Measurements from ENCODE around the gene ST3GAL2.
"Not testable (repeated sequence)": the region's sequence is repeated elsewhere in the genome, so short reads cannot be mapped to it uniquely, and the experiment has no call there.

ST3GAL2 gene

DNA sequence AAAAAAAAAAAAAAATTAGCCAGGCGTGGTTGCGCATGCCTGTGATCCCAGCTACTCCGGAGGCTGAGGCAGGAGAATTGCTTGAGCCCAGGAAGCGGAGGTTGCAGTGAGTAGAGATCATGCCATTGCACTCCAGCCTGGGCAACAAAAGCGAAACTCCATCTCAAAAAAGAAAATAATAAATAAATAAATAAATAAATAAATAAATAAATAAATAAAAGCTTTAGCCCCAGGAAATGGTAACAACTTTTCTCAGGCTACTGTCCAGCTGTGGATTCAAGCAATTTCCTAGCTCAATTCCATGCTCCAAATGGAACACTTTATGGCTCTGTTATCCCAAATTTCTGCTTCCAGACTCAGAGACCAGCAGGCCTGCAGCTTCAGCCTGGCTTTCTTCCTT lies 25.3 kb downstream of the ST3GAL2 start:
- not testable (repeated sequence) for DNase-seq

- DNase-seq: no peak
Measured at GRCh38 chr16:70412385-70412784, 26.5 kb downstream of the ST3GAL2 start.

GRCh38 chr16:70410734-70411133 lies 28.2 kb downstream of the ST3GAL2 start:
- no peak for DNase-seq

GRCh38 chr16:70407811-70408274 lies 31.1 kb downstream of the ST3GAL2 start:
- DNase-seq: no peak

DNA sequence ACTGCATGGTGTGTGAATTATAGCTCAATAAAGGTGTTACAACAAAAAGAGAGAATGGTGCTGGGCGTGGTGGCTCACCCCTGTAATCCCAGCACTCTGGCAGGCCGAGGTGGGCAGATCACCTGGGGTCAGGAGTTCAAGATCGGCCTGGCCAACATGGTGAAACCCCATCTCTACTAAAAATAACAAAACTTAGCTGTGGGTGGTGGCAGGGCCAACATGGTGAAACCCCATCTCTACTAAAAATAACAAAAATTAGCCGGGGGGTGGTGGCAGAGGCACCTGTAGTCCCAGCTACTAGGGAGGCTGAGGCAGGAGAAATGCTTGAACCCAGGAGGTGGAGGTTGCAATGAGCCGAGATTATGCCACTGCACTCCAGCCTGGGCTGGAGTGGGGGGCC lies 32.8 kb downstream of the ST3GAL2 start:
- not testable (repeated sequence) for DNase-seq

- no peak for DNase-seq
Measured at GRCh38 chr16:70402916-70403659, 35.8 kb downstream of the ST3GAL2 start.

DNA sequence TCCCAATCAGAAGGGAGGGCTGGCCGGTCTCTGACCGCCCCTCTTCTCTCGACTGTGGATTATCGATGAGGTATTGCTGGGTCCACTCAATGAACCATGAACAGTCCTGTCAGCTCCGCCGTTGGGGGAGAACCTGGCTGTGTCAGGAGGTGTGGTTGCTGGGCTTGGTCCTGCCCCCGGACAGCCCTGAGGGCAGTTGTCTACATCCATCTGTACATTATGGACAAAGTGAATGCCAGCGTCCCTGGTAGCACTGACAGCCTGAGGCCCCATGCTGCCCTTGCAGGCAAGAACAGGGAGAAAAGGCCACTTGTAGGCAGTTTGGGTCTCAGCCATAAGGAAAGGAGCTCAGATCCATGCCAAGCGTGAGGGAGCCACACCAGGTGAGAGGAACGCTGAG lies 38.9 kb downstream of the ST3GAL2 start:
- no peak for DNase-seq

- no peak for DNase-seq
Measured at GRCh38 chr16:70399381-70399780, 39.5 kb downstream of the ST3GAL2 start.

- no peak for DNase-seq
Measured at GRCh38 chr16:70398177-70398743, 40.6 kb downstream of the ST3GAL2 start.

GRCh38 chr16:70396246-70396904 lies 42.5 kb downstream of the ST3GAL2 start:
- no peak for DNase-seq

GRCh38 chr16:70395345-70395901 lies 43.5 kb downstream of the ST3GAL2 start:
- peak in 3 of 4 experiments; percentile 27 to 54 (median 33) for DNase-seq

DNA sequence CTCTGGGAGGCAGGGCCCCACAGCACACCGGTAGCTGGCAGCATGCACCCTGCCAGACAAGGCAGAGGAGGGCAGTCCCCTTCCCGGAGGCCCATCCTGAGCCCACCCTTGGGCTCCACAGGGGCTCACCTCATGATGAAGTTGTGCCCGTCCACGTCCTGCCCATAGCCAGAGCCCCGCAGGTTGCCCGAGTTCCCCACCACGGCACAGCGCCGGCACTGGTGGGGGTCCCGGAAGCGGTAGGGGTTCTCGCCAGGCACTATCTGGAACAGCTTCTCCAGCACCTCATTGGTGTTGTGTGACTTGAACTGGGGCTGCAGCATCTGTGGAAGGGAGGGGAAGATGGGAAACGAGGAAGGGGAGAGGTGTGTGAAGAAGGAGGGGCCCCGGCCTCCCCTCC lies 44.0 kb downstream of the ST3GAL2 start:
- DNase-seq: no peak

DNA sequence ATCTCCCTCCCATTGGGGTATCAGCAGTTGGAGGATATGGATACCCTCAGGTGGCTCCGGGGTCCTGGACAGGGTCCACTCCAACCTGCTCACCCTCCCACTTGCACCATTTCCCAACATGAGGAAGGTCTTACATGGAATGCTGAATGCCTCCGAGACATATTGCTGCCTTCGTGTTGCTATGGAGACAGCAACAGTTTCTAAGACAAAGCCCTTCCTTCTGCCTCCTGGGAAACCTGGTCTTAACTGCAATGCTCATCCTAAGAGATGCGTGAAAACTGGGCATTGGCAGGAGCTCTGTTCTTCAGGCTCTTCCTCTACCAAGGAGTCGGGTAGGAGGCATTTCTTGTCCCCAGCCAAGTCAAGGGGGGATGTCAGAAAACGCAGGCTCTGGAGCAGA lies 45.2 kb downstream of the ST3GAL2 start:
- DNase-seq: no peak

GRCh38 chr16:70392606-70393005 lies 46.3 kb downstream of the ST3GAL2 start:
- no peak for DNase-seq

DNA sequence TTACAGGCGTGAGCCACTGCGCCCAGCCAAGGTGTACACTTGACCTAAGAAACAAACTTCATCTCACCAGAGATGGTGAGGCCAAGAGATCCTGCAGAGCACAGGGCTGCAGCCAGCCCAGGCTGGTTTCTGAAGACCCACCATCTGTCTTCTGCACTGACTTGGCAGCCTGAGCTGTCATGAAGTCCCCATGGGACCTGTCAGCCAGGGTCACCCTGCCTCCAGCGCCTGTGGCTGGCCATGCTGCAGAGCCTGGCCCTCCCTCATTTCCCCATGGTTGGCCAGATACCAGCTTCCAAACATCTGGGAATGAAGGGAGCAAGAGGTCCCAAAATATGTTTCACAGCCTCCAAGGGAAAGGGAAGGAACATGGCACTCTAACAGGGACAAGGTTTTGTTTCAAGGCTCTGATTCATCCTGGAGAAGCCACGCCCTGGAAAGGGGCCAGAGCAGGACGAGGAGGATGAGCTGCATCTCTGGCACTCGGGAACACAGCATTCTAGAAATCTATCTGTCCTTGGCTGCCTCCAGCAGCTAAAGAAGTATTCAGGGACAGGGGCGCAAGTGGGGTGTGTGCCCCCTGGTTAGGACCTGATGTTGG lies 46.9 kb downstream of the ST3GAL2 start:
- DNase-seq: no peak

GRCh38 chr16:70391446-70391845 lies 47.5 kb downstream of the ST3GAL2 start:
- no peak for DNase-seq

DNA sequence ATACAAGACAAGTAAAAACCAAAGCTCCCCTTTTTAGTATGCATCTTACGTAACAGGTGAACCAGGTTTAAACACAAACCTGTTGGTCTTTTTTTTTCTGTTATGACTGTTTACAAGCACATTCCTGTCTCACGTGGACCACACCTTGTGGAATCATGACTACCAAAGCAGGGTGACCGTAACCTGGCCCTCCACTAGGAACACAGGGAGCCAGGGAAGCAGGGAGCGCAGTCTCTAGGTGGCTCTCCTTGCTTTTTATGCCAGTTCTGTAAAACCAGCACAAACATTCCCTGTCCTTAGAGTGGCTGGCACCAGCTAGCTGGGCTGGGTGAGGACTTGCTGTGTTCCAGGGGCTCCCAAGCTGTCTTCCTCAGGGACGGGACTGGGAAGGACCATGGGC lies 48.1 kb downstream of the ST3GAL2 start:
- DNase-seq: no peak

- DNase-seq: no peak
Measured at GRCh38 chr16:70388006-70388680, 50.8 kb downstream of the ST3GAL2 start.

- not testable (repeated sequence) for DNase-seq
Measured at GRCh38 chr16:70386289-70386986, 52.5 kb downstream of the ST3GAL2 start.

DNA sequence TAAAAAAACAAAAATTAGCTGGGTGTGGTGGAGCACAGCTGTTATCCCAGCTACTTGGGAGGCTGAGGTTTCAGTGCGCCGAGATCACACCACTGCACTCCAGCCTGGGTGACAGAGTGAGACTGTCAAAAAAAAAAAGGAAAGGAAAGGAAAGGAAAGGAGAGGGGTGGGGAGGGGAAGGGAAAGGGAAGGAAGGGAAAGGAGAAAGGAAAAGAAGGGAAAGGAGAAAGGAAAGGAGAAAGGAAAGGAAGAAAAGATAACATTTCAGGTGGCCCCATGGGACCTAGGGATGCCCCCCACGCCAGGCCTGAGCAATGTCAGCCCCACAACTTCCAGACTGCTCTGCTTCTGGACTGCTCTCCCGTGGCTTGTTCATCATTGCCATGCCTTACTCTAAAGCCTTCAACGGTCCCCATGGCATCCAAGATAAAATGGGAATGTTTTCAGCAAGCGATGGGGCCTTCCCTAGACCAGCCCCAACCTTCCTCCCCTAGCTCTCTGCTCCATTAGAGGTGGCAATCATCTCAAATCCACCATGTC lies 55.4 kb downstream of the ST3GAL2 start:
- DNase-seq: no peak

- no peak for DNase-seq
Measured at GRCh38 chr16:70381604-70382342, 57.1 kb downstream of the ST3GAL2 start.
